Common myeloid progenitor, CD34-positive (primary cell): ENCODE results near the gene TLDC2.

Source experiments
- CTCF ChIA-PET: fragments of 350-600 bp; sonication (Branson Sonifier 250); formaldehyde crosslinking; loops from one replicate; lab custom pipeline; 2021; ENCODE audit warnings: antibody characterized with exemption; lab: Charles Lee
- POLR2A ChIA-PET: fragments of 350-600 bp; sonication (Branson Sonifier 250); formaldehyde crosslinking; loops from one replicate; lab custom pipeline; 2021; ENCODE audit warnings: antibody characterized with exemption; lab: Charles Lee
- DNase-seq, 3 donors: peaks; one replicate each; pipeline versions ENCODE4 v3.0.0 to v3.0.0-alpha.2; 2013
- H3K27ac ChIP-seq, 2 experiments: 1 replicate in 1 of 2; 2 replicates in 1 of 2; pipeline ENCODE4 v1.7.0; 2013; ENCODE audit warnings: inconsistent platforms in 2 of 2, low read length in 2 of 2, mild to moderate bottlenecking in 2 of 2, low read depth in 1 of 2, moderate library complexity in 1 of 2; ENCODE audit not compliant: severe bottlenecking in 2 of 2, insufficient read depth in 1 of 2, poor library complexity in 1 of 2
- H3K27me3 ChIP-seq, 5 experiments: replicated peaks in 2 of 5; 1 replicate in 3 of 5; 2 replicates in 2 of 5; pipeline versions ENCODE4 v1.6.1 to v1.7.0; 2013; ENCODE audit warnings: low read length in 4 of 5, mild to moderate bottlenecking in 2 of 5, moderate library complexity in 2 of 5, inconsistent platforms in 1 of 5; ENCODE audit not compliant: insufficient read depth in 5 of 5, control insufficient read depth in 4 of 5
- H3K36me3 ChIP-seq, 4 experiments: 1 replicate in 2 of 4; 2 replicates in 2 of 4; pipeline versions ENCODE4 v1.6.1 to v1.7.0; 2013; ENCODE audit warnings: low read length in 3 of 4, control low read depth in 1 of 4, mild to moderate bottlenecking in 1 of 4; ENCODE audit not compliant: control insufficient read depth in 4 of 4, insufficient read depth in 4 of 4
- H3K4me1 ChIP-seq, 4 experiments: 1 replicate in 3 of 4; 2 replicates in 1 of 4; pipeline versions ENCODE4 v1.6.1 to v1.7.1; 2013; ENCODE audit warnings: low read length in 3 of 4, mild to moderate bottlenecking in 3 of 4, control low read depth in 1 of 4, inconsistent platforms in 1 of 4, moderate library complexity in 1 of 4; ENCODE audit not compliant: control insufficient read depth in 4 of 4, insufficient read depth in 4 of 4; ENCODE audit errors: control extremely low read depth in 1 of 4
- H3K4me3 ChIP-seq, 7 experiments: 1 replicate in 4 of 7; 2 replicates in 3 of 7; pipeline versions ENCODE4 v1.5.1 to v1.7.0; 2013; ENCODE audit warnings: mild to moderate bottlenecking in 7 of 7, low read length in 6 of 7, moderate library complexity in 6 of 7, inconsistent platforms in 2 of 7, low read depth in 2 of 7, control low read depth in 1 of 7; ENCODE audit not compliant: insufficient read depth in 4 of 7, control insufficient read depth in 1 of 7; ENCODE audit errors: extremely low read depth in 1 of 7
- H3K9me3 ChIP-seq, 5 experiments: 1 replicate in 4 of 5; 2 replicates in 1 of 5; pipeline versions ENCODE4 v1.6.1 to v1.7.1; 2013; ENCODE audit warnings: low read length in 4 of 5, mild to moderate bottlenecking in 2 of 5, inconsistent platforms in 1 of 5, low read depth in 1 of 5, moderate library complexity in 1 of 5; ENCODE audit not compliant: control insufficient read depth in 4 of 5, insufficient read depth in 2 of 5; ENCODE audit errors: control extremely low read depth in 1 of 5
- WGBS: methylation state at CpG from one replicate; pipeline ENCODE4 v1.1.5; 2013; ENCODE audit not compliant: insufficient coverage; 5-methylcytosine and 5-hydroxymethylcytosine counted together

The TLDC2 gene

DNA sequence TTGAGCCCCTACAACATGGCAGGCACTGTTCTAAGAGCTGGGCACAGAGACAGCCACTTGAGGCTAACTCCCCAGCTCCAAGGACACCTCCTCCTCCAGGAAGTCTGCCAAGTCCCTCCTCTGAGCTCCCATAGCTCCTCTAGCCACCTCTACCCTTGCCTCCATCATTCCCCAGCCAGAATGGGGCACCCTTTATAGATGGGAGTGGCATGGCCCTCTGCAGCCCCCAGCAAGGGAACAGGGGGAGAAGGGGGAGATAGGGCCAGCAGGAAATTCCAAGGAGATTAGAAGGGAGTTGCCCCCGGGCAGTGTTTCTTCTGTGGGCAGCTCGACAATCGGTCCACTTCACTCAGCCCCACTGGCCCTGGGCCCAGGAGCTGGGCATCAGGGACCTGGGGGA, 19.7 kb upstream of the TLDC2 start:
- H3K36me3 ChIP-seq = peaks cover 0 to 12% (median 5%) of the 10 kb centered on the region in 4 experiments
- H3K27me3 ChIP-seq = no peaks in the 10 kb centered on the region
- ChIA-PET CTCF (interaction anchor here (1.0 to 3.8 kb wide), 8 partner anchors 9 to 212 kb away, joined by 3 to 29 read pairs (median 6); no protein-coding TSS in a partner anchor), POLR2A (interaction anchor here (0.6 kb wide), 1 partner anchor 47 kb away, joined by 3 read pairs; no protein-coding TSS in a partner anchor)
- peak overlapping the region in 1 of 7 experiments; percentile 12 for H3K4me3 ChIP-seq
- 58% methylated on average over 3 of the region's 3 CpGs for WGBS
- no peak for DNase-seq
- peak overlapping the region in 1 of 2 experiments; percentile 71 for H3K27ac ChIP-seq
- no peaks in the 10 kb centered on the region for H3K9me3 ChIP-seq
- peaks cover 0 to 23% (median 19%) of the 10 kb centered on the region in 4 experiments for H3K4me1 ChIP-seq

DNA sequence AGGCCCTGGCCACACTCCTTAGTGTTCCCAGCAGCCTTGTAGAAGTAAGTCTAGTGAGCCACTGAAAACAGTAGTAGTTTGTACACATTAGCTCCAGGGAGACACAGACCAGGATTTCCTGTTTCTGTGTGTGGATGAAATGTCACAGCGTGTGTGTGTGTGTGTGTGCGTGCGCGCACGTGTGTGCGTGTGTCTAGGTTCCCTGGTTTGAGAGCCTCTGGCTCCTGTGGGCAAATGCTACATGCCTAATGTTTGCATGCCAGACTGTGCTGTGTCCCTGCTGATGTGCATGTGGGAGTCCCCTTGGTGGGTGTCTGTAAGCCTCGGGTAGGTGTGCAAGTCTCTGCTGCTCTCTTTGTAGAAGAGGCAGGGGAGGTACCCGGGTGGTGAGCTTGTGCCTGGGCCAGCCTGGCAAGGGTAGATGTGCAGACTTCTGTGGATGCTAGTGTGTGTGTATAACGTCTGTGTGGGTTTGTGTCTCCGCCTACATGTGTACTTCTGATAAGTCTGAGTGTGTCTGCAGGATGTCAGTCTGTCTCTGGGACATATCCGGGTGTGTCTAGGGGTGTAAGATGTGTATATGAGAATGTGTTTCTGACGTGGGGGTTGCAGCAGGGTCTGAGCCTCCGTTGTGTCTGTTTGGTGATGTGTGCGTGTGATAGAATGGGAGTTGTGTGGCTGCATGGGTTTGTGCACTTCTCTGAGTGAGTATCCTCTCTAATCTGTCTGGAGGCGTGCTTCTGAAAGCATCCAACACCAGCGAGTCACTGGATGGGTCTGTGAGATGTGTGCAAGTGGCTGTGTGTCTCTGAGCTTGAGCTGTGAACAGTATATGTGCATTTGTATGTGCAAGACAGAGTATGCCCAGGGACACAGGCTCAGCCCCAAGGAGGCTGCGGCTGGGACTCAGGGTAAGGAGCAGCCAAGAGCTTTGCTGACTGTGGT, 19.0 kb upstream of the TLDC2 start:
- 44% methylated on average over 16 of the region's 17 CpGs for WGBS
- no peaks in the 10 kb centered on the region for H3K9me3 ChIP-seq
- ChIA-PET POLR2A (interaction anchor here (0.6 kb wide), 1 partner anchor 48 kb away, joined by 3 read pairs; no protein-coding TSS in a partner anchor), CTCF (interaction anchor here (1.0 to 3.8 kb wide), 8 partner anchors 10 to 213 kb away, joined by 3 to 29 read pairs (median 6); no protein-coding TSS in a partner anchor)
- H3K27me3 ChIP-seq = no peaks in the 10 kb centered on the region
- peaks cover 0 to 30% (median 27%) of the 10 kb centered on the region in 4 experiments for H3K4me1 ChIP-seq
- peak overlapping the region in 1 of 2 experiments; percentile 71 for H3K27ac ChIP-seq
- peak; percentile 88 to 95 (median 94) for DNase-seq
- peaks cover 0 to 12% (median 5%) of the 10 kb centered on the region in 4 experiments for H3K36me3 ChIP-seq
- peak overlapping the region in 1 of 7 experiments; percentile 12 for H3K4me3 ChIP-seq

DNA sequence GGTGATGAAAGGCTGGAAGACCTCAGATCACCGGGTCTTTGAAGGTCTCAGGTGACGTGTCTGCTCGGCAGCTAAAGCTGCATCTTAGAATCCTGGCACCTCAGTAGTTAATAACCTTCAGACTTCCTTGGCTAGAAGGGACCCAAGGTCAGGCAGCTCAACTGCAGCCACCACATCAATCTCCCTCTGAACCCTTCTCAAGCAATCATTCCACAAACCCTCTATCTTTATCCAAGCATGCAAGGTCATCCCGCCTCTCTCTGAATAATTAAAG, 16.7 kb upstream of the TLDC2 start:
- H3K27me3 ChIP-seq = no peaks in the 10 kb centered on the region
- no peak for DNase-seq
- H3K9me3 ChIP-seq = no peaks in the 10 kb centered on the region
- 100% methylated on average over 2 of the region's 4 CpGs for WGBS
- ChIA-PET POLR2A (no interaction called here), CTCF (no interaction called here)
- H3K4me1 ChIP-seq = peaks cover 0 to 41% (median 39%) of the 10 kb centered on the region in 4 experiments
- no peak overlapping the region for H3K27ac ChIP-seq
- peaks cover 0 to 9% (median 3%) of the 10 kb centered on the region in 4 experiments for H3K36me3 ChIP-seq
- H3K4me3 ChIP-seq = no peak overlapping the region

DNA sequence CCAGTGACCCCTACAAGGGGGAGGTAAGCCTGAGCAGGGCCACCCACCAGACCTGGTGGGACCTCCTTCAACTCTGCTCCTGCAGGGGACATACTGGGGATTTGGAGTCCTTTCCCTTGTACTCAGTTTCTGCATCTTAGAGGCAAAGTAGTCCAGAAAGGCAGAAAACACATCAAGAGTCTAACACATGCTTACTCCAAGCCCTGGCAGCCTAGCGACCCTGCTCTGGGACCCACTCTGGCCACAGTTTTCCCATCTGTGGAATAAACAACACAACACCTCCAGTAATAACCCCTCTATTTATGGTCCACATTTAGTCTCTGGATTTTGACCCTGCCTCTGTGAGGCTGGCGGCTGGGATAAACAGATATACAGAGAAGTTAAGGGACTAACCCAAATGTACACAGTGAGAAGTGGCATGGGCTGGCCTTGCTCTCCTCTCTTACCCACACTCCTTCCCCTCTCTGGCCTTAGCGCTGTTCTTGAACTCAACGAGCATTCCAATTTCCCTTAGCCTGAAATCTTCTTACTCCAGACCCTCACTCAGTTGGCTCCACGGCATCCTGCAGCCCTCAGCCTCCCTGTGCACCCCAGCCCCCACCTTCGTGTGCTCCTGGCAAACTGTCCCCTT, 16.1 kb upstream of the TLDC2 start:
- peaks cover 0 to 9% (median 3%) of the 10 kb centered on the region in 4 experiments for H3K36me3 ChIP-seq
- ChIA-PET CTCF (interaction anchor here (2.1 kb wide), 1 partner anchor 27 kb away, joined by 6 read pairs; no protein-coding TSS in a partner anchor), POLR2A (interaction anchor here (0.6 kb wide), 1 partner anchor 213 kb away, joined by 5 read pairs; the partner anchor contains the start of gene SLA2)
- H3K27me3 ChIP-seq = peaks cover 0 to 3% (median 0%) of the 10 kb centered on the region in 5 experiments
- peak overlapping the region in 1 of 2 experiments; percentile 16 for H3K27ac ChIP-seq
- H3K9me3 ChIP-seq = no peaks in the 10 kb centered on the region
- H3K4me1 ChIP-seq = peaks cover 0 to 44% (median 41%) of the 10 kb centered on the region in 4 experiments
- no peak for DNase-seq
- no peak overlapping the region for H3K4me3 ChIP-seq
- 72% methylated on average over 5 of the region's 6 CpGs for WGBS

GRCh38 chr20:36860339-36860738, 15.6 kb upstream of the TLDC2 start:
- 95% methylated on average over 5 of the region's 5 CpGs for WGBS
- H3K4me3 ChIP-seq = no peak overlapping the region
- POLR2A ChIA-PET = interaction anchor here (0.6 kb wide), 1 partner anchor 214 kb away, joined by 5 read pairs; the partner anchor contains the start of gene SLA2
- CTCF ChIA-PET = interaction anchor here (1.7 to 4.5 kb wide), 4 partner anchors 24 to 86 kb away, joined by 4 to 23 read pairs (median 6); partner anchors contain the start of gene DSN1
- H3K27me3 ChIP-seq = peaks cover 0 to 5% (median 0%) of the 10 kb centered on the region in 5 experiments
- H3K9me3 ChIP-seq = no peaks in the 10 kb centered on the region
- peaks cover 0 to 44% (median 41%) of the 10 kb centered on the region in 4 experiments for H3K4me1 ChIP-seq
- DNase-seq = no peak
- peaks cover 0 to 8% (median 3%) of the 10 kb centered on the region in 4 experiments for H3K36me3 ChIP-seq
- H3K27ac ChIP-seq = peak overlapping the region in 1 of 2 experiments; percentile 16

DNA sequence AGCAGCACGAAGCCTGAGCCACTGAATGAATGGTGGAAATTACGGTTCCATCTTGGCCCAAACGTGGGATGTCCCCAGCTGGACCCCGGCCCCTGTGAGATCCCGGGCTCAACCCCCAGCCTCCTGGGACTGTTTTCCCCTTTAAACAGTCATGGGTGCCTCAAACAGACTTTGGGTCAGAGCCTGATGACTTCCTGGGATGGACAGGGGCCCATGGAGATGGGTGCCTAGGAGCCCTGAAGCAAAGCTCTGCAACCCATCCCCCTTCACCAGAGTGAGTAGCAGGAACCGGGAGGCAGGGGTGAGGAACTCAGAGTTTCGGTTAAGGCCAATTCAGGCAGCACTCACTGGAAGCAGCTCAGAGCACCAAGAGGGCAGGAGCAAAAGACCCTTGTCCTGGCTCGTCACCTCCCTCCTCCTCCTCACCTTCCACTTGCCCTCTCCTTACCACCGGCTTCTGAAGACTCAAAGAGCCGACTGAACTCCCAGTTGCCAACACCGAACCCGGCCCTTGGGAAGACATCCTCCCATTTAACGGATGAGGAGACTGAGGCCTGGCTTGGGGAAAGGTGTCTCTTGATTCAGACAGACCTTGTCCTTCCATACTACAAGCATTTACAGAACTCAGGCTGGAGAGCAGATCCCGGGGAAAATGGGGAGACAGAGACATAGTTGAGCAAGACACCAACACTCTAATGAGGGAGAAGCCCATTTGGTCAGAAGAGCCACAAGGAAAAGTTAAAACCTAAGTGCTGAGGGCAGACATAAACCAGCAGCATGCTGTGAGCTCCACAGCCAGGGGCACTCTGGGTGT, 14.9 kb upstream of the TLDC2 start:
- H3K36me3 ChIP-seq = peaks cover 0 to 6% (median 2%) of the 10 kb centered on the region in 4 experiments
- peaks cover 0 to 5% (median 0%) of the 10 kb centered on the region in 5 experiments for H3K27me3 ChIP-seq
- CTCF ChIA-PET = interaction anchor here (0.9 to 4.5 kb wide), 7 partner anchors 19 to 87 kb away, joined by 3 to 23 read pairs (median 4); partner anchors contain the start of gene DSN1
- 92% methylated on average over 9 of the region's 14 CpGs for WGBS
- POLR2A ChIA-PET = interaction anchor here (0.5 to 0.6 kb wide), 2 partner anchors 46 to 286 kb away, joined by 3 read pairs; no protein-coding TSS in a partner anchor
- peaks cover 0 to 42% (median 37%) of the 10 kb centered on the region in 4 experiments for H3K4me1 ChIP-seq
- H3K27ac ChIP-seq = no peak overlapping the region
- peak overlapping the region in 2 of 7 experiments; percentile 65 to 74 for H3K4me3 ChIP-seq
- H3K9me3 ChIP-seq = no peaks in the 10 kb centered on the region
- no peak for DNase-seq
